IMR-90 (cell line): Measurements from ENCODE around the gene MYL6. TPM values are rescaled to one million over a fixed set of nuclear protein-coding genes. Genes with fewer than 3 reads are reported as not detected.

Experiments used
- ATAC-seq: fragments of 200-7000 bp; cut with Tn5 transposase; 2 replicates; pipeline ENCODE4 v1.9.1; 2020; ENCODE audit warnings: low read depth, mild to moderate bottlenecking, moderate library complexity
- BruUV-seq: library from RNA; stranded (reverse); fragments of 400-500 nt; replicated peaks from 2 replicates; lab custom pipeline; 2021; lab: Mats Ljungman, UMichigan
- CTCF ChIA-PET: fragments of 300-600 bp; formaldehyde crosslinking; extraction: SDS; loops from one replicate; lab custom pipeline; 2021; ENCODE audit warnings: antibody characterized with exemption; lab: Yijun Ruan, JAX
- POLR2A ChIA-PET: fragments of 300-600 bp; sonication (Branson Sonifier 250); formaldehyde crosslinking; loops from one replicate; lab custom pipeline; 2022; ENCODE audit warnings: antibody characterized with exemption; ENCODE audit not compliant: unreplicated experiment; lab: Charles Lee
- DNase-seq: peaks from one replicate; pipeline ENCODE4 v3.0.0; 2013
- H2AFZ ChIP-seq: replicated peaks from 2 replicates; pipeline ENCODE3; 2013; ENCODE audit warnings: low read length, mild to moderate bottlenecking; ENCODE audit not compliant: poor library complexity
- H2AK5ac ChIP-seq: 2 replicates; pipeline ENCODE4 v1.6.1; 2013; ENCODE audit warnings: low read depth, low read length, inconsistent platforms
- H2AK9ac ChIP-seq: replicated peaks from 2 replicates; pipeline ENCODE3; 2013; ENCODE audit warnings: mild to moderate bottlenecking, low read depth, low read length, moderate library complexity; ENCODE audit not compliant: poor library complexity
- H2BK120ac ChIP-seq: 2 replicates; pipeline ENCODE4 v1.6.1; 2013; ENCODE audit warnings: low read depth, low read length, inconsistent platforms
- H2BK15ac ChIP-seq: 3 replicates; pipeline ENCODE4 v1.6.1; 2013; ENCODE audit warnings: low read depth, low read length, inconsistent platforms
- H2BK20ac ChIP-seq: 2 replicates; pipeline ENCODE4 v1.6.1; 2013; ENCODE audit warnings: low read depth, mild to moderate bottlenecking, inconsistent platforms, low read length, moderate library complexity
- H2BK5ac ChIP-seq: 2 replicates; pipeline ENCODE4 v1.6.1; 2013; ENCODE audit warnings: mild to moderate bottlenecking, low read depth, low read length, inconsistent platforms; ENCODE audit not compliant: poor library complexity, severe bottlenecking
- H3K14ac ChIP-seq: replicated peaks from 2 replicates; pipeline ENCODE4 v1.6.1; 2013; ENCODE audit warnings: low read depth, low read length, inconsistent platforms
- H3K18ac ChIP-seq: 2 replicates; pipeline ENCODE4 v1.6.1; 2013; ENCODE audit warnings: low read depth, low read length, control low read depth
- H3K23ac ChIP-seq: 2 replicates; pipeline ENCODE4 v1.6.1; 2013; ENCODE audit warnings: low read depth, low read length, inconsistent platforms
- H3K27ac ChIP-seq: 2 replicates; pipeline ENCODE4 v1.5.1; 2013; ENCODE audit warnings: mild to moderate bottlenecking, control low read depth, low read length; ENCODE audit not compliant: insufficient read depth
- H3K27me3 ChIP-seq: 2 replicates; pipeline ENCODE4 v1.6.1; 2013; ENCODE audit warnings: low read length; ENCODE audit not compliant: control insufficient read depth, insufficient read depth
- H3K36me3 ChIP-seq: 2 replicates; pipeline ENCODE4 v1.6.1; 2013; ENCODE audit warnings: low read length, mixed read lengths; ENCODE audit not compliant: control insufficient read depth, insufficient read depth
- H3K4ac ChIP-seq: 2 replicates; pipeline ENCODE4 v1.6.1; 2013; ENCODE audit warnings: low read depth, low read length, inconsistent platforms
- H3K4me1 ChIP-seq: 2 replicates; pipeline ENCODE4 v1.6.1; 2013; ENCODE audit warnings: low read length, mixed read lengths; ENCODE audit not compliant: control insufficient read depth, insufficient read depth
- H3K4me2 ChIP-seq: 2 replicates; pipeline ENCODE4 v1.6.1; 2013; ENCODE audit warnings: low read depth, mild to moderate bottlenecking, control low read depth, low read length, moderate library complexity
- H3K4me3 ChIP-seq: 2 replicates; pipeline ENCODE4 v1.5.1; 2013; ENCODE audit warnings: low read depth, mild to moderate bottlenecking, control low read depth, low read length, moderate library complexity; ENCODE audit not compliant: insufficient read depth
- H3K56ac ChIP-seq: 2 replicates; pipeline ENCODE4 v1.6.1; 2013; ENCODE audit warnings: low read length, inconsistent platforms; ENCODE audit not compliant: insufficient read depth; ENCODE audit errors: extremely low read depth
- H3K79me1 ChIP-seq, 2 experiments: 2 replicates each; pipeline ENCODE4 v1.6.1; 2013; ENCODE audit warnings: low read length in 2 of 2, inconsistent platforms in 1 of 2, low read depth in 1 of 2
- H3K9ac ChIP-seq: 2 replicates; pipeline ENCODE4 v1.6.1; 2013; ENCODE audit warnings: low read depth, low read length, control low read depth
- H3K9me1 ChIP-seq: 2 replicates; pipeline ENCODE4 v1.6.1; 2013; ENCODE audit warnings: low read length, inconsistent platforms; ENCODE audit not compliant: insufficient read depth
- H3K9me3 ChIP-seq: 2 replicates; pipeline ENCODE4 v1.6.1; 2013; ENCODE audit warnings: low read length; ENCODE audit not compliant: control insufficient read depth, insufficient read depth
- H4K20me1 ChIP-seq: 2 replicates; pipeline ENCODE4 v1.6.1; 2013; ENCODE audit warnings: low read length, inconsistent platforms; ENCODE audit not compliant: insufficient read depth
- H4K5ac ChIP-seq: 2 replicates; pipeline ENCODE4 v1.6.1; 2013; ENCODE audit warnings: mild to moderate bottlenecking, low read depth, low read length, control low read depth
- H4K8ac ChIP-seq, 2 experiments: 2 replicates each; pipeline ENCODE4 v1.6.1; 2013; ENCODE audit warnings: low read depth in 2 of 2, low read length in 2 of 2, control low read depth in 1 of 2, inconsistent platforms in 1 of 2
- H4K91ac ChIP-seq: 2 replicates; pipeline ENCODE4 v1.6.1; 2013; ENCODE audit warnings: low read depth, low read length, inconsistent platforms; ENCODE audit not compliant: insufficient read depth
- BHLHE40 ChIP-seq: fragments of 150-350 bp; IDR thresholded peaks from 2 replicates; pipeline ENCODE4 v1.6.1; 2016; ENCODE audit warnings: mild to moderate bottlenecking, low read depth, low read length
- CEBPB ChIP-seq: IDR thresholded peaks from 2 replicates; pipeline ENCODE4 v1.6.1; 2012; ENCODE audit warnings: low read depth, low read length, improper control_type of control experiment
- CHD1 ChIP-seq: IDR thresholded peaks from 2 replicates; pipeline ENCODE4 v1.6.1; 2012; ENCODE audit warnings: low read depth, low read length, improper control_type of control experiment
- CTCF ChIP-seq: conservative IDR thresholded peaks from 2 replicates; pipeline ENCODE4 v1.5.1; 2012; ENCODE audit warnings: mild to moderate bottlenecking, low read depth, low read length, improper control_type of control experiment
- ELK1 ChIP-seq: fragments of 150-350 bp; IDR thresholded peaks from 2 replicates; pipeline ENCODE4 v1.6.1; 2016; ENCODE audit warnings: low read depth, mild to moderate bottlenecking, low read length, moderate library complexity, borderline replicate concordance
- FOS ChIP-seq: fragments of 150-350 bp; IDR thresholded peaks from 2 replicates; pipeline ENCODE4 v1.6.1; 2016; ENCODE audit warnings: low read depth, low read length
- MAFK ChIP-seq: IDR thresholded peaks from 2 replicates; pipeline ENCODE4 v1.6.1; 2012; ENCODE audit warnings: low read depth, low read length, improper control_type of control experiment
- MAZ ChIP-seq: IDR thresholded peaks from 2 replicates; pipeline ENCODE4 v1.6.1; 2012; ENCODE audit warnings: low read depth, mild to moderate bottlenecking, low read length, improper control_type of control experiment, moderate library complexity, borderline replicate concordance
- MXI1 ChIP-seq: IDR thresholded peaks from 2 replicates; pipeline ENCODE4 v1.6.1; 2012; ENCODE audit warnings: low read depth, mild to moderate bottlenecking, low read length, moderate library complexity, borderline replicate concordance
- NFE2L2 ChIP-seq: fragments of 150-350 bp; IDR thresholded peaks from 2 replicates; pipeline ENCODE4 v1.6.1; 2016; ENCODE audit warnings: low read depth, mild to moderate bottlenecking, low read length
- POLR2A ChIP-seq: IDR thresholded peaks from 2 replicates; pipeline ENCODE4 v1.6.1; 2012; ENCODE audit warnings: mild to moderate bottlenecking, low read depth, low read length
- RAD21 ChIP-seq: IDR thresholded peaks from 2 replicates; pipeline ENCODE4 v1.6.1; 2012; ENCODE audit warnings: low read length, improper control_type of control experiment
- RCOR1 ChIP-seq: IDR thresholded peaks from 2 replicates; pipeline ENCODE4 v1.6.1; 2012; ENCODE audit warnings: mild to moderate bottlenecking, low read length, improper control_type of control experiment; ENCODE audit not compliant: insufficient replicate concordance
- RFX5 ChIP-seq: IDR thresholded peaks from 2 replicates; pipeline ENCODE4 v1.8.0; 2012; ENCODE audit warnings: low read depth, mild to moderate bottlenecking, low read length, moderate library complexity
- SMC3 ChIP-seq: fragments of 150-350 bp; IDR thresholded peaks from 2 replicates; pipeline ENCODE4 v1.6.1; 2016; ENCODE audit warnings: low read depth, mild to moderate bottlenecking, antibody characterized with exemption, low read length, moderate library complexity
- USF2 ChIP-seq: fragments of 150-350 bp; IDR thresholded peaks from 2 replicates; pipeline ENCODE4 v1.6.1; 2017; ENCODE audit warnings: mild to moderate bottlenecking, antibody characterized with exemption, low read length, low read depth
- WGBS, 2 experiments: methylation state at CpG; one replicate each; pipeline versions ENCODE4 v1.1.5 to v1.1.7; 2013; ENCODE audit warnings: missing lambda C conversion rate in 2 of 2; ENCODE audit not compliant: insufficient read length in 1 of 2; ENCODE audit errors: extremely low coverage in 2 of 2; 5-methylcytosine and 5-hydroxymethylcytosine counted together
- dilution Hi-C: fragments of 300-500 bp; cut with HindIII; formaldehyde crosslinking; loops from one replicate; pipeline ENCODE4 v1.14.3; 2018; ENCODE audit warnings: low sequenced_read_pairs; ENCODE audit not compliant: unreplicated experiment
- in situ Hi-C: fragments of 300-500 bp; cut with MboI; formaldehyde crosslinking; loops from 3 replicates; pipeline ENCODE4 v1.14.3; 2019; ENCODE audit warnings: low sequenced_read_pairs, inconsistent platforms, mixed read lengths
- intact Hi-C: fragments of 100-400 bp; cut with micrococcal nuclease; formaldehyde crosslinking; loops from 2 replicates; pipeline ENCODE4 v1.10.0; 2022
- polyA plus RNA-seq, 3 experiments: library from polyadenylated mRNA; depleted of rRNA; stranded (reverse); fragments of >200 nt; gene quantifications; 2 replicates each; pipeline ENCODE4 v1.2.3, GENCODE V29; 2012; ENCODE audit warnings: low replicate concordance in 1 of 3
- total RNA-seq: library from RNA; depleted of rRNA; stranded (reverse); fragments of >200 nt; gene quantifications from 2 replicates; pipeline ENCODE4 v1.2.3, GENCODE V29; 2012

Gene MYL6
- total and polyA plus RNA-seq, 2 of the 4 experiments (the other 2 are of a cell fraction) = 4,816 to 6,979 TPM

GRCh38 chr12:56190695-56191155 lies 32.6 kb downstream of the MYL6 start:
- intact Hi-C loops = no loop called here
- no peak overlapping the region for H4K5ac ChIP-seq
- H3K9me3 ChIP-seq = no peaks in the 10 kb centered on the region
- H2BK15ac ChIP-seq = no peak overlapping the region
- no peak overlapping the region for H3K27ac ChIP-seq
- no peak overlapping the region for H2BK120ac ChIP-seq
- H3K4me1 ChIP-seq = peaks cover 7% of the 10 kb centered on the region
- H2AK5ac ChIP-seq = no peak overlapping the region
- H3K36me3 ChIP-seq = peaks cover 5% of the 10 kb centered on the region
- WGBS, 2 experiments = 0% methylated on average over 1 of the region's 9 CpGs; no CpG with 5 or more reads in 1 of the 2 experiments
- H4K8ac ChIP-seq = peak overlapping the region in 1 of 2 experiments; percentile 12; a peak in 1 of 4 replicates
- no peak for TF ChIP-seq BHLHE40
- TF ChIP-seq FOS = no peak
- no peak for TF ChIP-seq RAD21
- no peak for TF ChIP-seq CEBPB
- TF ChIP-seq CTCF = no peak
- TF ChIP-seq CHD1 = no peak
- no peak for TF ChIP-seq MAFK
- no peak for TF ChIP-seq ELK1
- TF ChIP-seq SMC3 = no peak
- TF ChIP-seq RFX5 = no peak
- no peak for TF ChIP-seq USF2
- TF ChIP-seq NFE2L2 = no peak
- no peak for TF ChIP-seq MXI1
- no peak for TF ChIP-seq RCOR1
- no peak for TF ChIP-seq MAZ
- TF ChIP-seq POLR2A = no peak
- no peak overlapping the region for H3K4me3 ChIP-seq
- no peak overlapping the region for H3K56ac ChIP-seq
- peaks cover 5% of the 10 kb centered on the region; the same call in 1 of the 2 replicates for H3K9me1 ChIP-seq
- no peak for DNase-seq
- H3K18ac ChIP-seq = no peak overlapping the region
- peaks cover 14% of the 10 kb centered on the region; the same call in 1 of the 2 replicates for H4K20me1 ChIP-seq
- no peak overlapping the region for H2BK5ac ChIP-seq
- POLR2A ChIA-PET = no interaction called here
- CTCF ChIA-PET = interaction anchor here (2.5 kb wide), 1 partner anchor 31 kb away, joined by 22 read pairs; the partner anchor contains the start of gene RNF41
- peak overlapping the region; percentile 42; the same call in 1 of the 2 replicates for H3K23ac ChIP-seq
- no peak overlapping the region for H2AK9ac ChIP-seq
- ATAC-seq = no peak
- H3K14ac ChIP-seq = no peak overlapping the region
- no peak overlapping the region; the same call in 1 of the 2 replicates for H3K4ac ChIP-seq
- H2AFZ ChIP-seq = peak overlapping the region; percentile 9
- no peak overlapping the region for H3K9ac ChIP-seq
- H2BK20ac ChIP-seq = 0 out of 2 replicates have a peak overlapping the region, but pooled peaks have one; percentile 20
- H4K91ac ChIP-seq = no peak overlapping the region
- in situ Hi-C loops = no loop called here
- BruUV-seq = no TSS peak
- dilution Hi-C loops = no loop called here
- H3K79me1 ChIP-seq = peaks cover 19 to 29% of the 10 kb centered on the region in 2 experiments; a peak in 3 of 4 replicates
- H3K4me2 ChIP-seq = peak overlapping the region; percentile 24; the same call in 1 of the 2 replicates
- no peaks in the 10 kb centered on the region for H3K27me3 ChIP-seq
